Measurements from ENCODE around the gene SORCS2. TPM values are rescaled to one million over a fixed set of nuclear protein-coding genes. Genes with fewer than 3 reads are reported as not detected.

SORCS2 gene
- total RNA-seq, 1 experiment from 2014 or later, result not detected

DNA sequence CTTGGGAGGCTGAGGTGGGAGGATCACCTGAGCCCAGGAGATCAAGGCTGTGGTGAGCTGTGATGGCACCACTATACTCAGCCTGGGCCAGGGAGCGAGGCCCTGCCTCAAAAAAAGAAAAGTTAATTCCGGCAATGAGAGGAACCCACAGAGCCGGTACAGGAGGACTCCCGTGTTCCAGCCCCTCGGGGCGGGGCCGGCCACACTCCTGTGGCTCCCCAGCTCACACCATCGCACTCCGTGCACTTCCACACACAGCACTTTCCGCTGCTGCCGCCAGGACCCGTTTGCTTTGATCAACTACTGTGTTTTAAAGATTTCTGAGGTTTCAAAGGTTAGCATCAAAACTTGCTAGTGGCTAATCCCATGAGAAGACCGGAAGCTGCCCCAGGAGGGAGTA is 575.6 kb downstream of the SORCS2 start:
- no peak overlapping the region for H3K4me3 Mint-ChIP-seq (ENCODE audit: low read depth, unreplicated experiment)
- peaks cover 9% of the 10 kb centered on the region for H3K4me1 Mint-ChIP-seq (ENCODE audit: low read depth, unreplicated experiment)
- H3K27ac Mint-ChIP-seq (ENCODE audit: unreplicated experiment), result no peak overlapping the region
- no peaks in the 10 kb centered on the region for H3K9me3 Mint-ChIP-seq (ENCODE audit: low read depth, unreplicated experiment)
- no TSS peak for BruUV-seq (replicated peaks)
- H3K36me3 Mint-ChIP-seq (ENCODE audit: insufficient read depth, unreplicated experiment), result peaks cover 53% of the 10 kb centered on the region
- no peaks in the 10 kb centered on the region for H3K27me3 Mint-ChIP-seq (ENCODE audit: unreplicated experiment)
- CTCF ChIA-PET, result no interaction called here
- no peak for DNase-seq
- TF ChIP-seq CTCF (IDR thresholded peaks at IDR 0.05; ENCODE audit: unreplicated experiment), result no peak
- intact Hi-C loops (cut with micrococcal nuclease; ENCODE audit: unreplicated experiment), result no loop called here

GRCh38 chr4:7768736-7769135 is 576.4 kb downstream of the SORCS2 start:
- Mint-ChIP-seq H3K4me3 (ENCODE audit: low read depth, unreplicated experiment) (no peak overlapping the region), H3K9me3 (ENCODE audit: low read depth, unreplicated experiment) (no peaks in the 10 kb centered on the region), H3K27ac (ENCODE audit: unreplicated experiment) (no peak overlapping the region), H3K36me3 (ENCODE audit: insufficient read depth, unreplicated experiment) (peaks cover 55% of the 10 kb centered on the region), H3K4me1 (ENCODE audit: low read depth, unreplicated experiment) (peaks cover 9% of the 10 kb centered on the region), H3K27me3 (ENCODE audit: unreplicated experiment) (no peaks in the 10 kb centered on the region)
- CTCF ChIA-PET, result no interaction called here
- no peak for DNase-seq
- no TSS peak for BruUV-seq (replicated peaks)
- intact Hi-C loops (cut with micrococcal nuclease; ENCODE audit: unreplicated experiment), result no loop called here
- no peak for TF ChIP-seq CTCF (IDR thresholded peaks at IDR 0.05; ENCODE audit: unreplicated experiment)

DNA sequence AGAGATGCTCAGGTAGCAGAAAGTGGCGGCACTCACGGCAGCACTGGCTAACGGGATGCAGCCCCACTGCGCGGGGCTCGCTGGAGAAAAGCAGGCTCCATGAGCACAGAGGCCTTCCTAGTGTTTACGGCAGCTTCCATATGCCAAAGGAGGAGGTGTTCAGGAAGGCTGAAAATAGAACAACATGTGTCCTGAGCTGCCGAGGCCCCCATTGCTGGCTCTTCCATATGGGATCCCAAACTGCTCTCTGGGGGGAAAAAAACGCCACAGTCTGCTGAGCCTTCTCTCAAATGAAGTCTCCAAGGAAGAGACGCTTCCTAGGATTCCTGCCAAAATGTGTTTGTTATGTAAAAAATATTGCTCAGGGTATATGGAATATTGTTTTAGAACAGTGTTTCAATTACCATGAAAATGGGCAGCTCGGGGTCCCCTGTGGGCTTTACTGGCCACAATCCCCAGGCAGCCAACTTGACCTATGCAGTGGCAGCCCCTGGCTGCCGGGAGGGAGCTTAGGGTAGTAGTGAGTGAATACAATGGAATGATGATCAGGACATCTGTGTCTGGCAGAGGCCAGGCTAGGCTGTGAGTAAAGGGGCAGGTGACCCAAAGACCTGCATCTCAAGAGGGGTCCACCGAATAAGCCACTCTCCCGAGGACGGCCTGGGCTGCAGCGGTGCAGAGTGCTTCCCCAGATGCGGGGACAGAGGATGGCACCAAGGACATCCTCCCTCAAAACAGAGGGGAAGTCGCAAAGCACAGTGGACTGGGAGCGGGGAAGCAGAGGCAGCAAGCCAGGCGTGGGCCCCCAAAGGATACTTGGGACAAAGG is 577.3 kb downstream of the SORCS2 start:
- CTCF ChIA-PET, result no interaction called here
- Mint-ChIP-seq H3K27me3 (ENCODE audit: unreplicated experiment) (no peaks in the 10 kb centered on the region), H3K4me1 (ENCODE audit: low read depth, unreplicated experiment) (peaks cover 9% of the 10 kb centered on the region), H3K4me3 (ENCODE audit: low read depth, unreplicated experiment) (no peak overlapping the region), H3K36me3 (ENCODE audit: insufficient read depth, unreplicated experiment) (peaks cover 64% of the 10 kb centered on the region), H3K27ac (ENCODE audit: unreplicated experiment) (no peak overlapping the region), H3K9me3 (ENCODE audit: low read depth, unreplicated experiment) (no peaks in the 10 kb centered on the region)
- intact Hi-C loops (cut with micrococcal nuclease; ENCODE audit: unreplicated experiment), result no loop called here
- BruUV-seq (replicated peaks), result no TSS peak
- TF ChIP-seq CTCF (IDR thresholded peaks at IDR 0.05; ENCODE audit: unreplicated experiment), result no peak
- DNase-seq, result no peak

DNA sequence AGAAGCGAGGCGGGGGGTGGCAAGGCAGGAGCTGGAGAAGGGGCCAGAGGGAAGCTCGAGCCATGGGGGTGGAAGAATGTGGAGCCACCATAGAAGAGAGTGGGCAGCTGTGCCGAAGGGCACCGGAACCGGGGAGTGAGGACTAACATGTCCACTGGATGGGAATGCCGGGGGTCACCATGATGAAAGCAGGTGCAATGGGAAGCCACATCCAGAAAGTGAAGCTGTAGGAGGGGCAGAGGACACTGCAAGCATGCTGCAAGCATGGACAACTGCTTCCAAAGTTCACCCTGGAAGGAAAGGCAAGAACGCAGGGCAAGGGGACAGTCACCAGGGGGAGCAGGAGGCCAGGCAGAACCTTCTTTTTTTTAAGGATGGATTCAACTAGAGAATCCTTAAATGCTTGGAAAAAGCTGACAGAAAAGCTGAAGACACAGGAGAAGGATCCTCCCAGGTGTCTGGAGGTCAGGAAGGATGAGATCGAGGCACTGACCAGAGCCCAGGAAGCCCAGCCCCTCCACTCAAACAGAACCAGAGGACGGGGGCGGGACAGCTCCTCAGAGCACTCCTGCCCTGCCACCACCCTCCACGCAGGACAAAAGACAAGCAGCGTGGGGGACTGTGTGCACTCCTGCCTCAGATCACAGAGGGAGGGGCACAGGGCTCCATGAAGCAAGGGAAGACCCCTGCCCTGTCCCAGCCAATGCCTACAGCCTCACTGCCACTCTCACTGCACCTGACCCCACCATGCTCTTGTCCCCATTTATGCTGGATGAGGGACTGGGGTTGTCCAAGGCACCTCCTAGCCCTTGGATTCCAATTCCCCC is 578.1 kb downstream of the SORCS2 start:
- Mint-ChIP-seq H3K9me3 (ENCODE audit: low read depth, unreplicated experiment) (no peaks in the 10 kb centered on the region), H3K36me3 (ENCODE audit: insufficient read depth, unreplicated experiment) (peaks cover 70% of the 10 kb centered on the region), H3K27ac (ENCODE audit: unreplicated experiment) (no peak overlapping the region), H3K4me3 (ENCODE audit: low read depth, unreplicated experiment) (no peak overlapping the region), H3K4me1 (ENCODE audit: low read depth, unreplicated experiment) (peaks cover 9% of the 10 kb centered on the region), H3K27me3 (ENCODE audit: unreplicated experiment) (no peaks in the 10 kb centered on the region)
- CTCF ChIA-PET, result interaction anchor here (0.6 to 0.9 kb wide), 3 partner anchors 92 to 245 kb away, joined by 3 to 5 read pairs (median 3); no protein-coding TSS in a partner anchor
- no peak for TF ChIP-seq CTCF (IDR thresholded peaks at IDR 0.05; ENCODE audit: unreplicated experiment)
- BruUV-seq (replicated peaks), result no TSS peak
- intact Hi-C loops (cut with micrococcal nuclease; ENCODE audit: unreplicated experiment), result no loop called here
- DNase-seq, result peak; percentile 25
